GM18907 (cell line): ENCODE data around the gene TNFAIP2.

ENCODE experiments used
- ATAC-seq: cut with Tn5 transposase; IDR thresholded peaks from one replicate; pipeline ENCODE4 v1.9.1; 2021; ENCODE audit warnings: mild to moderate bottlenecking, moderate library complexity; ENCODE audit not compliant: unreplicated experiment

Gene TNFAIP2

DNA sequence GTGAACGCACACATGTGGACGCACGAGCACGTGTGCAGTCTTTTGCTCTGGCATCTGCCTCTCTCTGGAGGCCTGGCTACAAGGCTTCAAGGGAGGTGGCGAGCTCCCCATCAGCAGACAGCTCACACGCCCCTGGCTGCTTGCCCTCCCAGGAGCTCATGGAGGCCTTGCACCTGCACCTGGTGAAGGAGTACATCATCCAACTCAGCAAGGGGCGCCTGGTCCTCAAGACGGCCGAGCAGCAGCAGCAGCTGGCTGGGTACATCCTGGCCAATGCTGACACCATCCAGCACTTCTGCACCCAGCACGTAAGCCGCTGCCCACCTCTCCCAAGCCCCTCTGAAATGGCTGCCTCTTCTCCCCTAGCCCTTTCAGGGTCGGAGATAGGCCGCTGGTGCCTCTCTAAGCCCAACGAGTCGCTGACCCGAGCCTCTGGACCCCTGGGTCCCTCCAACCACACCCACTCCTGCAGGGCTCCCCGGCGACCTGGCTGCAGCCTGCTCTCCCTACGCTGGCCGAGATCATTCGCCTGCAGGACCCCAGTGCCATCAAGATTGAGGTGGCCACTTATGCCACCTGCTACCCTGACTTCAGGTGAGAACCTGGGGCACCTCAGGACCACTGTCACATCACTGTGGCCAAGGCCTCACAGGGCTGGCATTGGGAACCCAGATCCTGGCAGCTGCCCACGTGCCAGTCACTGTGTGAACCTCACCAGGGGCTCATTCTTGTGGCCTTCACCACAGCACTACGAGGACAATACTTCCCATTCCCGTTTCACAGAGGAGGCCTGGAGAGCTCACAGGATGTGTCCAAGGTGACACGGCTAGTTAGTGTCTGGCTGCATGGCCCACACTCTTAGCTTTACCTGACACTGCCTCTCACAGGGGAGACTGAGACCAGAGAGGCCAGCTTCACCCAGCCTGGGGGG is 10.2 kb downstream of the TNFAIP2 start:
- no peak for ATAC-seq

DNA sequence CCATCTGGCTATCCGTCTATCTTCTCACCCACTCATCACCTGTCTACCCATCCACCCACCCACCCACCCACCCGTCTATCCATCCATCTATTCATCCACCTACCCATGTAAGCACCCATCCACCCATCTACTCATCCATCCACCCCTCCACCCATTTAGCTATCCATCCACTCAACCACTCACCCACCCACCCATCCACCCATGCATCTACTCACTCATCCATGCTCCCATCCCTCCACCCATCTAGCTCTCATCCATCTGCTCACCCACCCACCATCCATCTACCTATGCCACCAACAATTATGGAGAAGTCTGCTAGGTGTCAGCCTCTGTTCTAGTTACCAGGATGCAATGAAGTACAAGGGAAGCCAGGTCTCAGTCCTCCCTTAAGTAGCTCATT is 11.1 kb downstream of the TNFAIP2 start:
- ATAC-seq, result no peak

DNA sequence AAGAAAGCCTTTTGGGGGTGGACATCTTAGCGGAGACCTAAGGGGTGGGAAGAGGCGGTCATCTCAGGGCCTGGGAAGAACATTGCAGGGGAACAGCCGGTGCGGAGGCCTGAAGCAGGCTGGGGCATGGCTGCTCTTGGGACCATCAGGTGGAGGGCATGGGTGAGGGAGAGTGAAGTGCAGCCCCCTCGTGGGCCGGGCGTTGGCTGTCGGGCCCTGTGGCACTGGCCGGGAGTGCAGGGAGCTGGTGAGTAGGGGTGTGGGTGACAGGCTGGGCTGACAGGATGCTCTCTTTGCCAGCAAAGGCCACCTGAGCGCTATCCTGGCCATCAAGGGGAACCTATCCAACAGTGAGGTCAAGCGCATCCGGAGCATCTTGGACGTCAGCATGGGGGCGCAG is 11.7 kb downstream of the TNFAIP2 start:
- no peak for ATAC-seq

DNA sequence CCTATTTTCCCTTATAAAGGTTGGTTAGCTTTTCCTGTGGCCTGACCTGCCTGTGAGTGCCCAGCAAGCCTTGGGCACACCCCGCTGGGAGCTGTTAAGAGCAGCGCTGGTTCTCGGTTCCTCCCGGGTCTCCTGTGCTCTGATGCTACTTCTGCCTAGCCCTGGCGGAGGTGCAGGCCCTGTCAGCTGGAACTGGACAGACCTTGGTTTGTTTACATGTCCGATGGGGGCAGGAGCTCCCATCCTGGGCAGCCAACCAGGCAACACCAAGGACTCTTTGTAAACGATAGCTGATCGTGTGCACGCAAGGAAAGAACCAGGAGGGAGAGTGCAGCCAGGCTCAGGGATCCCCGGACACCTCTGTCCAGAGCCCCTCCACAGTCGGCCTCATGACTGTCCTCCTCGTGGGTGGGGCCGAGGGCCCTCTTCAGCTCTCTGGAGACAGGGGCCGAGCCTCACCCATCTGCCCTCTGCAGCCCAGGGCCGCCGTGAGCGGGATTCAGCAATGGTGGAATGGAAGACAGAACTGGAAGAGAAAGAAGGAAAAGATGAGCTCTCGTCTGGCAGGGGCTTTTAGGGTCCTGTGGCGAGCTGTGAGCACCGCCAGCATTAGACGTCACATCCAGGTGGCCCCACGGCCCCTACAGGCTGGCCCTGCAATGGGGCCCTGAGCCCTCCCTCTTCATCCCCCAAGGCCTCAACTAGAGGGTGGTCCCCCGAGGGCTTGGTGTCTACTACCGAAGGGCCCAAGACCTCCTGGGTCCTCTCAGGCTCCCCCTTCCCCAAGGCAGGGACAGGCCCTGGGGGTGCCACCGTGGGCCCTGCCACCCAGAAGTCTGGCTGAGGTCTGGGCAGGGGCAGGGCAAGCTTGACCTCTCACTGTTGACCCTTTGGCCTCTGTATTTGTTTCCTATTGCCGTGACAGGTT is 12.3 kb downstream of the TNFAIP2 start:
- ATAC-seq, result no peak

DNA sequence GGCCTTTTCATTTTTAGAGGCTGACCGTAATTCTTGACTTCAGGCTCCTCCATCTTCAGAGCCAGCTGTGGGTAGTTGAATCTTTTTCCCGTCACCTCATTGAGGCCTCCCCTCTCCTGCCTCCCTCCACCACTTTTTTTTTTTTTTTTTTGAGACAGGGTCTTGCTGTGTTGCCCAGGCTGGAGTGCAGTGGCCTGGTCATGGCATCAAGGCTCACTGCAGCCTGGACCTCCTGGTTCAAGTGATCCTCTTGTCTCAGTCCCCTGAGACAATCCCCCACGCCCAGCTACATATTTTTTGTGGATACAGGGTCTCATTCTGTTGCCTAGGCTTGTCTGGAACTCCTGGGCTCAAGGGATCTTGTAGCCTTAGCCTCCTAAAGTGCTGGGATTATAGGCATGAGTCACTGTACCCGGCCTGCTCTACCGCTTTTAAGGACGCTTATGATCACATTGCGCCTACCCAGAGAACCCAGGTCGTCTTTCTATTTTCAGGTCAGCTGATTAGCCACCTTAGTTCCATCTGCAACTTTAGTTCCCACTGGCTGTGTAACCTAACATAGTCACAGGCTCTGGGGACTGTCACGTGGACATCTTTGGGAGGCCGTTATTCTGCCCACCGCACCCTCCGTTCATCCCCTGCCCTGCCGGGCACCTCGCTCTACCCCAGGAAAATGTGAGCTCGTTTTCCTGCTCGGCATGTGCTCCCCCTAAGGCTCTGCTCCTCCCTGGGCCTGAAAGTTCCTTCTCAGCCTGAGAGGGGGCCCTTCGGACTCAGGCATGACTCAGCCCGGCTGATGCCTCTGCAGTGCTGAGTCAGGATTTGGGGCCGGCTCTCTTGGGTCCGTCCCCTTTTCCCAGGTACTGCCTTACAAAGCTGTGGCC is 13.4 kb downstream of the TNFAIP2 start:
- ATAC-seq, result no peak

DNA sequence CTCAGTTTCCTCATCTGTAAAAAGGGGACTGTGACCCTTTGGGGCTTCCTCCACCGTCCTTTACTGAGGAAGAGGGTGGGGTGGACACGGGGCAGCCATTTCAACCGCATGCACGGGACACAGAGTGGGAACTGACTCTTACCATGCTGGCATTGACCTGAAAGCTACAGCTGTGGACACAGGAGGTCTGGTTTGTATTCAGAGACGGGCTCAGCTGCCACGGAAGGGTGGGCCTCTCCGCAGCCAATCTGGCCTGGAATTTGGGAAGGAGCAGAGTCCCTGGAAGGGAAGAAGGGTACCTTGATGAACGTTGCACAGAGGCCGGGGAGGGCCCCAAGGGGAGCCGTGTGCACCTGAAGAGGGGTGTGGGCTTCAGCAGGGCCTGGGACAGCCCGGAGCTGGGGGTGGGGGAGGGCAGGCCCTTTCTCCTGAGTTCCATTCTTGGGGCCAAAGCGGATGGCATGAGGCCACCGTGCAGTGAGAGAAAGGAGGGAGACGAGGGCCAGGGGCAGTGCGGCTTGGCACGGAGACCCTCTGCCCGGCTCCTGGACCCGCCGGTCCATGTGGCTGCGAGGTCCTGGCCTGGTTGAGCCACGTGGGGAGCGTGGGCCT is 14.5 kb downstream of the TNFAIP2 start:
- no peak for ATAC-seq

DNA sequence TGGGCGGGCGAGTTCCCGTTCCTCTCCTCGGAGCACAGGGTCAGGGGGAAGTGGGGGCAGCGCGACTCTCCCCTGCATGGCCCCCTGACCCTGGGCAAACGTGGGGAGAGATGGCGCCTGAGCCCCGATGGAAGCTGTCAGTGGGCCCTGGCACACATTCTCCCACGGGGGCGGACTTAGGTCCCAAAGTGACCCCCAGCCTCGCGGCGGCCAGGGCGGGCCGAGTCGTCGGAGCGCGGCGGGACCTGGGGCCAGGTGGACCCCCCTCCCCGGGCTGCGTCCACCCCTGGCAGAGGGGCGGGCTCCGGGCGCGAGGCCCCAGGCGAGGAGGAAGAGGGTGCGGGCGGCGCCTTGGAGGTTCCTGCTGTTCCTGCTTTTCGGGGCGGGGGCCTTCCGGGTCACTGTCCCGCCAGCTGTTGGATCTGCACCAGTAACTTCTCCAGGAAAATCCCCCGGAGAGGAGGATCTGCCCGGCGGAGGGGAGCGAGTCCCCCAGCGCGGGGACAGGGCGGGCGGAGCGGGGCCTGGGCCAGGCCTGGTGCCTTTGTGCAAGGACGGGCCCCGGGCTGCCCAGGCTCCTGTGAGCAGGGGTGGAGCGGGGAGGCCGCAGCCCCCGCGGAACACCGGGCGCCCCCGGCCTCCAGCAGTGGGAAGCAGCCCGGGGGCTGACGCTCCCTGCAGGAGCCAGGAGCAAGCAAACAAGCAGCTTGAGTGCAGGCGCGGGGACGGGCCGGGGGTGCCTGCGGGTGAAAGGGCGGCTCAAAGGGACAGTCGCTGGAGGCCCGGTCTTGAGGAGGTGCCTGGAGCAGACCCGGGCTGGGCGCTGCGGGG is 15.3 kb downstream of the TNFAIP2 start:
- no peak for ATAC-seq

DNA sequence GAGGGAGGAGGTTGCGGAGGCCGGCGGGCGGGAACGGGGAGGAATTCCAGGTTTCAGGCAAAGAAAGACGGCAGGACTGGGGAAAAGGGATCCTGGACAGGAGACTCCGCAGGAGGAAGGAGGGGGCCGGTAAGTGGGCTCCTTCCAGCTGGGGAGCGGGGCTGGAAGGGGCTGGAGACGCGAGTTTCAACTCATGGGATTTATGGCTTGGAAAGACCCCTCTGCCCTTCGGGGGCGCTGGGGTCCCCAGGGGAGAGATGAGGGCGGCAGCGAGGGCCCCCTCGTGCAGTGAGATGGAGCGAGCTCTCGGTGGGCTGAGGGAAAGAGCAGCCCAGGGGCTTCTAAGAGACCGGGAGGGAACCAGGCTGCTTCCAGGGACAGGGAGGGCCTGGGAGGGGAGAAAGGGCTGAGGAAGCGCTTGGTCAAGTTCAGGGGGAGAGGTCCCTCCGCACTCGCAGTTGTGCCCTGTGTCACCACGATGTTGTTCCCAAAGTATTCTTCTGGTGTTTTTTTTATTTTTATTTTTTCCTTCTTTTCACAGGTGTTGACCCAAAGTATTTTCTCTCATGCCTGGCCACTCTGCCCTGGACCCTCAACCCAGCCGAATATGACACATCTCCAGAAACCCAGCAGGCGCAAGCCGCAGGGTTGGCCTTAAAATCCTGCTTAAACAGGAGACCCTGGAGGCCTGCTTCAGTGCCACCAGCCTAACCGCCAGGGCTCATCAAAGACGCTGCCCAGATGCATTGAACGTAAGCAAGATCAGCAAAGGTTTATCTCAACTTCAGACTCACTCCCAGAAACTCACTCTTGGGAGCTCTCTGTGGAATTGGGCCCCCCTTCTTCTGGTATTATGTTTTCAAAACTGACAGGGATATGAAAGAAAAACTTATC is 16.1 kb downstream of the TNFAIP2 start:
- no peak for ATAC-seq

DNA sequence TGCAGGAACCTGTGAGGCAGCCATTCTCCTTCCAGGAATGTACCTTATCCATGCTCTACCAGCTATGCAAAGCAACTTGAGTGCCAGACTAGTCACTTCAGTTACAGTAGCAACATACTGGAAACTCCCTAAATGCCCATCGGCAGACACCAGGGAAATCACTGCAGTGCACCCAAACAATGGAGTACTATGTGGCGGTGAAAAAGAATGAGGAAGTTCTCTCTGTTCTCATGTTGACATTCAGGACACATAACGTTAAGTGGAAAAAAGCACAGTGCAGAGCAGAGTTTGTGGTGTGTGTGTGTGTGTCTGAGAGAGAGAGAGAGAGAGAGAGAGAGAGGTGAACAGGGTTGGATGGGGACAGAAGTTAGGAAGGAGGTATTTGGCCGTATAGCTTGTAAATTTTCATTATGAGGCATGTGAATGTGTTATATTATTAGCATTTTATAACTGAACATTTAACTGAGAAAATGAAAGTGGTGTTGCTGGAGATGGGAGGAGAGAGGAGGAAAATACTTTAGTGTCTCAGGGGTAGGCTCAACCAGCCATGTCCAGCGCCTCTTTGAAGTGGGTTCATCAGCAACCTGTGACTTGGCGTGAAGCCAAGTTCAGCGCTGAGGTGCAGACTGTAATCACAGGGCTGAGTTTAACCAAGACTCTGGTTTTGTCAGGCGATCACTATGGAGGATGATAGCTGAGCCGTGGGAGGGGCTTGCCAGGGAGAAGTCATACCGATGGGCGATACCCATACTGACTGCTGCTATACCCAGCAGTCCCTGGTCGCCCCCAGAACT is 17.3 kb downstream of the TNFAIP2 start:
- peak; percentile 55 for ATAC-seq

DNA sequence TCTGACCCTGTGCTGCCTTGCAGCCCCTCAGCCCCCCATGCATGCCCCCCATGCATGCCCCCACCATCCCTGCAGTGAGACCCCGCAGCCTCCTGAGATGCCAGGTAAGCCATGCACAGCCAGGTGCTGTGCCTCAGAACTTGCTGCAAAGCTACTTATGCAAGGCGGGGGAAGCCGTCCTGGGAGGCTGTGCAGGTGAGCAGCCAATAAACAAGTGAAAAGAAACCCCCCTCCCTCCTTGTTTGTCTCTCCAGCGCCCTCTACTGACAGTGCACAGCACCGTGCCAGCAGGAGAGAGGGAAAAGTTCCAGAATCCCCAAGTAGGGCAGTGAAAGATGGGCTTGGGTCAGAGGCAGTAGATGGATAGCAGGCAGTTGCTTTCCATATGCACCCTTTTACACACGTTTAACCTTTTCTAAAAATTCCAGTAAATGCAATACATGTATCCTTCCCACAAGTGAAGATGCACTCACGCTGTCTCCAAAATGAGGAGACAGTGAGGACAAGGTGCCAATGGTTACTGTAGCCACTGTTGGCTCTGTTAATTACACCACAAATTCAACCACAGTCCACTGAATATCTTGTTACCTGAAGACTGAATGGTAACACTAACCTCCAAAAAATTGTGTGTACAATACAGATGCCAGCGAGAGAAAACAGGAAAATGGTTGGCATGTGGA is 18.0 kb downstream of the TNFAIP2 start:
- peak; percentile 30 for ATAC-seq

DNA sequence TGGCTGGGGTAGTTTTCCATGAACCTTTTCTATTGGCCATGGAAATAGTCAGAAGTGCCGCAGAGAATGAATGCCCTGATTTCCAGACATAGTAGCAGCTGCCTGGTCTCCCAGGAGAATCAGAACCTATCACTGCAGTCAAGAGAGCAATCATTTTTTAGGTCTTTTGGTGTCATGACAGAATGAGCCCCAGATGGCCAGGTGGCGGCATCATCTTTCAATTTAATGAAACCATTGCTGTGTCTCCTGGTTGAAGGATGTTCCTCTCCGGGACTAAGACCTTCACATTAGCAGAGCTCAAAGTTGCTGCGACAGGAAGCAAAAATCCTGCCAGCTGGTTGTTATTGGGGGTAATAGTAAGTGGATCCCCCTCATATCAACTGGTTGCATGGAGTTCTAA is 18.8 kb downstream of the TNFAIP2 start:
- no peak for ATAC-seq

DNA sequence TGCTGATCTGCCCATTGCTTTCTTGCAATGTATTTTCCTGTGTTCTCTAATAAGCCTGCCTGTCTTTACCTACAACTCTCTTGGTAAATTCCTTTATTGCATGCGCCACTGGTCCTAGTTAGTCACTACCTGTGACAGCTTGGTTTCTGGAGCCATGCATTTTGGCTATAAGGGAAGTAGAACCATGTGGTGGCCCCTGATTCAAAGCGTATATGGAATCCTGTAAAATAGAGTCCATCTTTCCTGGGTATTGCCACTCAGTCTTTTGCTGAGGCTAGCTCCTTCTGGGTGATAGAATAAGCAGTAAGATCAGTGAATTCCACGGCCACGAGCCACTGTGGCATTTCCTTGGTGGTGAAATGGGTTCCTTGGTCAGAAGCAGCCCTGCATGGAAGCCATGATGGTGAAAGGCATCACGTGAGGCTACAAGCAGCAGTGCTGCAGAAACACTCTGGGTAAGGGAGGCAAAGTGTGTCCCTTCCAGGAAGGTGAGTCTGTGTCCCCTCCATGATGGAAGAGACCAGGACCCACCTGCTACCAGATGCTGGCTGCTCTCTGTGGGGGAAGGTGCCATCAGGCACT is 19.6 kb downstream of the TNFAIP2 start:
- ATAC-seq, result no peak

DNA sequence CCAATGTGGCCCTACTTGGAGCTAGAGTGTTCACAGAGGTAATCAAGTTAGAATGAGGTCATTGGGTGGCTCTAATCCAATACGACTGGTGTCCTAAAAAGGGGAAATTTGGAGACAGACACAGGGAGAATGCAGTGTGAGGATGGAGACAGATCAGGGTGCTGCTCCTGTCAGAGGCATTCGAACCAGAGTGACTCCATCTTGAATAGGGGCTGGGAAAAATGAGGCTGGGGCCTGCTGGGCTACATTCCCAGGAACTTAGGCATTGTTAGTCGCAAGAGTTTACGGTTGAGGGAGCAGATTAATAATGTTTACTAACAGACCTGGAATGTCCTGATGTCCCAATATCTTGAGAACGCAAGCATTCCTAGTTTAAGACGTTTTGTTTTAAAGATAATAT is 20.2 kb downstream of the TNFAIP2 start:
- no peak for ATAC-seq

DNA sequence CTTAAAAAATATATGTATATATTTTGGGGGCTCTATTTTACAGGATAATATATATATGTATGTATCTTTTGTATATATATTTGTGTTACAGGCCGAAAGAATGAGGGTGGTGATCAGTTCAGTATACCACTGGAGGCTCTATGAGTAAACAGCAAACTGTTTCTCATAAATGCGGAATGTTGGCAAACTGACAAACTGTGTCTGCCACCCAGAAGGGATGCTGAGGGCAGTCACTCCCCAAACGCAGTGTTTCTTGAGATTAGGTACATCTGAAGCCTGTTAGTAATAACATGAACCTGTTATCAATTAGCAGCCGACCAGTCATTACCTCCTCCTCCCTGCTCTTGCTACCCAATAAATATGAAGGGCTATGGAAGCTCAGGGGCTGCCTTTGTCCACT is 20.8 kb downstream of the TNFAIP2 start:
- ATAC-seq, result no peak

DNA sequence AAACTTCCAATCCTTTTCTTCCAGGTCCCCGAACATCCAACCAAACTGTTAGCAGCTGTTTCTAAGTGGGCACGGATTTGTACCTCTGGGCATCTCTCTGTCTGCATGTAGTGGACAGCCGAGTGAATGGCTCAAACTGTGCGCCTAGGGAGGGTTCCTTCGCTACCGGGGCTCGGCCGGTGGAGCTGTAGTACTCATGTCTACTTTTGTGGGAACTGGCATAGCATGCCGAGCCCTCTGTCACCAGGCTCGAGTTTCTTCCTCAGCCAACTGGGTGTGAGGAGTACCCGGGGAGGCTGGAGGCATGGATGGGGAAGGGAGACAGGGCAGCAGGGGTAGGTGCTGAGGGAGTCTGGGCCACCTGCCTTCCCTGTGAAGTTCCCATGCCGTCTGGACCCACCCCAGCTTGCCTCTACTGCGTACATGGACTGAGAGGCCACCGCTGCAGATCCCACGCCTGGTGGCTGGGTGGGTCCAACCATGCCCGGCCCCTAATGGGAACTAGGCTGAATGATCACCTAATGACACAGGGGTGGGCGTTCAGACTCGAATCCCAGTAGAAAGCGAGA is 23.0 kb downstream of the TNFAIP2 start:
- ATAC-seq, result no peak
